ENCODE data around the gene ZFP36L1. TPM values are rescaled to one million over a fixed set of nuclear protein-coding genes. Genes with fewer than 3 reads are reported as not detected.

The ZFP36L1 gene
- total and polyA plus RNA-seq, 10 of the 15 experiments (the other 5 are each of a cell fraction or from before 2014, with no cell fraction given) = 22.0 to 184 (median 66.1) TPM

GRCh38 chr14:68779761-68780323 is 13.0 kb downstream of the ZFP36L1 start:
- TF ChIP-seq SIX5 (IDR thresholded peaks at IDR 0.05; ENCODE audit: low read depth, low read length, severe bottlenecking) = no peak
- TF ChIP-seq TCF3 (IDR thresholded peaks at IDR 0.05; ENCODE audit: borderline replicate concordance, insufficient read depth, low read depth, low read length) = no peak
- TF ChIP-seq NR2C1 (IDR thresholded peaks at IDR 0.05) = no peak
- no peak for TF ChIP-seq TARDBP (IDR thresholded peaks at IDR 0.05; ENCODE audit: borderline replicate concordance)
- TF ChIP-seq ZZZ3 (IDR thresholded peaks at IDR 0.05; ENCODE audit: control insufficient read depth, insufficient read length, low read depth) = no peak
- no peak for TF ChIP-seq NBN (IDR thresholded peaks at IDR 0.05)
- no peak for TF ChIP-seq BMI1 (IDR thresholded peaks at IDR 0.05; ENCODE audit: borderline replicate concordance)
- no peaks in the 10 kb centered on the region for H3K36me3 ChIP-seq (ENCODE audit: control insufficient read depth in 2 of 2, insufficient read depth in 2 of 2, low read length in 1 of 2)
- H3K4me1 ChIP-seq (ENCODE audit: control insufficient read depth, insufficient read depth, low read length) = peaks cover 4% of the 10 kb centered on the region
- H4K20me1 ChIP-seq (ENCODE audit: control insufficient read depth, insufficient read depth) = no peaks in the 10 kb centered on the region
- WGBS (ENCODE audit: insufficient coverage, insufficient replicate concordance, low lambda C conversion rate, missing lambda C conversion rate) = 58% methylated on average over 9 of the region's 9 CpGs
- ATAC-seq = no peak
- H3K79me2 ChIP-seq (ENCODE audit: control insufficient read depth, insufficient read depth, low read length) = no peaks in the 10 kb centered on the region
- no peaks in the 10 kb centered on the region for H3K27me3 ChIP-seq (replicated peaks in 1 of 2; ENCODE audit: control insufficient read depth in 2 of 2, insufficient read depth in 2 of 2, low read length in 1 of 2)
- no peak for FAIRE-seq
- in situ Hi-C loops (cut with MboI) (no loop called here), intact Hi-C loops (cut with micrococcal nuclease; ENCODE audit: unreplicated experiment) (no loop called here)
- no peak overlapping the region for H3K4me2 ChIP-seq (ENCODE audit: control insufficient read depth, insufficient read depth)
- ChIA-PET POLR2A (interaction anchor here (0.5 to 1.3 kb wide), 3 partner anchors 10 to 291 kb away, joined by 3 to 4 read pairs (median 3); no protein-coding TSS in a partner anchor), CTCF (interaction anchor here (0.7 to 1.0 kb wide), 2 partner anchors 12 to 65 kb away, joined by 3 to 4 read pairs; no protein-coding TSS in a partner anchor), RAD21 (ENCODE audit: unreplicated experiment) (interaction anchor here (1.3 to 1.9 kb wide), 3 partner anchors 8 to 35 kb away, joined by 3 to 4 read pairs (median 4); no protein-coding TSS in a partner anchor), SMC1A (ENCODE audit: uncharacterized antibody, unreplicated experiment) (interaction anchor here (0.6 to 1.8 kb wide), 7 partner anchors 17 to 834 kb away, joined by 3 to 5 read pairs (median 3); no protein-coding TSS in a partner anchor)
- H3K9me3 ChIP-seq (replicated peaks; ENCODE audit: control insufficient read depth, insufficient read depth, low read length) = peaks cover 2% of the 10 kb centered on the region; the same call in 1 of the 3 replicates
- BruUV-seq (replicated peaks) = no TSS peak
- no peak overlapping the region for H3K4me3 ChIP-seq
- no peak overlapping the region for H2AFZ ChIP-seq (ENCODE audit: control insufficient read depth, low read depth, low read length)
- no peak for DNase-seq (ENCODE audit: low read depth, low spot score)
- no peak overlapping the region for H3K9ac ChIP-seq (ENCODE audit: control insufficient read depth, insufficient read depth, low read length)
- no peak overlapping the region for H3K27ac ChIP-seq (ENCODE audit: control insufficient read depth, insufficient read depth)

GRCh38 chr14:68777644-68778043 is 15.2 kb downstream of the ZFP36L1 start:
- Histone ChIP-seq H3K9me3 (replicated peaks; ENCODE audit: control insufficient read depth, insufficient read depth, low read length) (peaks cover 2% of the 10 kb centered on the region; the same call in 1 of the 3 replicates), H3K9ac (ENCODE audit: control insufficient read depth, insufficient read depth, low read length) (no peak overlapping the region), H3K36me3 (ENCODE audit: control insufficient read depth in 2 of 2, insufficient read depth in 2 of 2, low read length in 1 of 2) (no peaks in the 10 kb centered on the region), H3K4me2 (ENCODE audit: control insufficient read depth, insufficient read depth) (no peak overlapping the region), H2AFZ (ENCODE audit: control insufficient read depth, low read depth, low read length) (no peak overlapping the region), H4K20me1 (ENCODE audit: control insufficient read depth, insufficient read depth) (no peaks in the 10 kb centered on the region), H3K4me1 (ENCODE audit: control insufficient read depth, insufficient read depth, low read length) (no peaks in the 10 kb centered on the region; the same call in 1 of the 2 replicates), H3K79me2 (ENCODE audit: control insufficient read depth, insufficient read depth, low read length) (no peaks in the 10 kb centered on the region), H3K4me3 (no peak overlapping the region), H3K27ac (ENCODE audit: control insufficient read depth, insufficient read depth) (no peak overlapping the region), H3K27me3 (replicated peaks in 1 of 2; ENCODE audit: control insufficient read depth in 2 of 2, insufficient read depth in 2 of 2, low read length in 1 of 2) (no peaks in the 10 kb centered on the region)
- intact Hi-C loops (cut with micrococcal nuclease; ENCODE audit: unreplicated experiment) (no loop called here), in situ Hi-C loops (cut with MboI) (no loop called here)
- ATAC-seq (no peak), FAIRE-seq (no peak), DNase-seq (ENCODE audit: low read depth, low spot score) (no peak)
- 38% methylated on average over 1 of the region's 1 CpG for WGBS (ENCODE audit: insufficient coverage, insufficient replicate concordance, low lambda C conversion rate, missing lambda C conversion rate)
- RAD21 ChIA-PET (ENCODE audit: unreplicated experiment) = interaction anchor here (0.5 kb wide), 1 partner anchor 66 kb away, joined by 3 read pairs; no protein-coding TSS in a partner anchor
- CTCF ChIA-PET = no interaction called here
- SMC1A ChIA-PET (ENCODE audit: uncharacterized antibody, unreplicated experiment) = interaction anchor here (1.1 to 1.3 kb wide), 2 partner anchors 10 to 37 kb away, joined by 3 read pairs; no protein-coding TSS in a partner anchor
- POLR2A ChIA-PET = interaction anchor here (0.6 kb wide), 1 partner anchor 531 kb away, joined by 3 read pairs; no protein-coding TSS in a partner anchor
- no TSS peak for BruUV-seq (replicated peaks)
- TF ChIP-seq SUPT20H (IDR thresholded peaks at IDR 0.05; ENCODE audit: borderline replicate concordance, control insufficient read depth, low read depth, low read length) = no peak
- TF ChIP-seq E2F8 (IDR thresholded peaks at IDR 0.05; ENCODE audit: low read depth, partially characterized antibody) = no peak
- no peak for TF ChIP-seq MXI1 (IDR thresholded peaks at IDR 0.05; ENCODE audit: low read depth, low read length)
- no peak for TF ChIP-seq WRNIP1 (IDR thresholded peaks at IDR 0.05; ENCODE audit: borderline replicate concordance, low read depth, low read length)
- no peak for TF ChIP-seq STAT1 (conservative IDR thresholded peaks at IDR 0.05)
- TF ChIP-seq NFYA (IDR thresholded peaks at IDR 0.05; ENCODE audit: borderline replicate concordance, low read depth, low read length) = no peak
- TF ChIP-seq POLR2AphosphoS5 (IDR thresholded peaks at IDR 0.05; ENCODE audit: low read length) = no peak

All from GM12878 (cell line).